H9 (cell line): ENCODE results near the gene MACC1. TPM values are rescaled to one million over a fixed set of nuclear protein-coding genes. Genes with fewer than 3 reads are reported as not detected.

Experiments
- DNase-seq: peaks from one replicate; pipeline ENCODE4 v3.0.0-alpha.2; 2017
- H2AFZ ChIP-seq: one replicate; pipeline ENCODE4 v1.6.1; 2013; ENCODE audit warnings: mild to moderate bottlenecking, low read length, control low read depth, moderate library complexity
- H2AK5ac ChIP-seq: 2 replicates; pipeline ENCODE4 v1.6.1; 2013; ENCODE audit warnings: low read length, control low read depth, mixed read lengths; ENCODE audit not compliant: insufficient read length
- H2BK120ac ChIP-seq: one replicate; pipeline ENCODE4 v1.6.1; 2013; ENCODE audit warnings: low read depth, mild to moderate bottlenecking, low read length, control low read depth, inconsistent platforms; ENCODE audit not compliant: poor library complexity, severe bottlenecking
- H2BK12ac ChIP-seq: 2 replicates; pipeline ENCODE4 v1.6.1; 2013; ENCODE audit warnings: low read length, control low read depth, mixed read lengths, low read depth; ENCODE audit not compliant: insufficient read length
- H2BK15ac ChIP-seq: 2 replicates; pipeline ENCODE4 v1.6.1; 2013; ENCODE audit warnings: low read depth, low read length, control low read depth
- H2BK20ac ChIP-seq: one replicate; pipeline ENCODE4 v1.6.1; 2013; ENCODE audit warnings: low read depth, mild to moderate bottlenecking, low read length, control low read depth, inconsistent platforms; ENCODE audit not compliant: poor library complexity, severe bottlenecking
- H2BK5ac ChIP-seq: 2 replicates; pipeline ENCODE4 v1.6.1; 2013; ENCODE audit warnings: low read length, control low read depth, mixed read lengths; ENCODE audit not compliant: insufficient read length
- H3K14ac ChIP-seq: 2 replicates; pipeline ENCODE4 v1.6.1; 2013; ENCODE audit warnings: low read length, control low read depth; ENCODE audit not compliant: insufficient read depth
- H3K18ac ChIP-seq: 2 replicates; pipeline ENCODE4 v1.6.1; 2013; ENCODE audit warnings: low read depth, mild to moderate bottlenecking, mixed read lengths, low read length, control low read depth; ENCODE audit not compliant: insufficient read length
- H3K23ac ChIP-seq: 2 replicates; pipeline ENCODE4 v1.6.1; 2013; ENCODE audit warnings: low read length, control low read depth, mixed read lengths, low read depth; ENCODE audit not compliant: insufficient read length
- H3K23me2 ChIP-seq: 2 replicates; pipeline ENCODE4 v1.6.1; 2013; ENCODE audit warnings: low read depth, mild to moderate bottlenecking, mixed read lengths, low read length, control low read depth; ENCODE audit not compliant: insufficient read length, poor library complexity, severe bottlenecking
- H3K27ac ChIP-seq: 2 replicates; pipeline ENCODE4 v1.5.1; 2013; ENCODE audit warnings: low read length, control low read depth, mixed read lengths, low read depth; ENCODE audit not compliant: insufficient read length
- H3K27me3 ChIP-seq: 2 replicates; pipeline ENCODE4 v1.6.1; 2013; ENCODE audit warnings: low read length, control low read depth, inconsistent platforms; ENCODE audit not compliant: insufficient read depth
- H3K4ac ChIP-seq: 2 replicates; pipeline ENCODE4 v1.6.1; 2013; ENCODE audit warnings: low read depth, mild to moderate bottlenecking, control low read depth, inconsistent platforms, low read length, moderate library complexity
- H3K4me1 ChIP-seq: 2 replicates; pipeline ENCODE4 v1.6.1; 2013; ENCODE audit warnings: low read length, control low read depth, inconsistent platforms; ENCODE audit not compliant: insufficient read depth
- H3K4me2 ChIP-seq: 2 replicates; pipeline ENCODE4 v1.6.1; 2013; ENCODE audit warnings: low read length, control low read depth, mixed read lengths; ENCODE audit not compliant: insufficient read length, insufficient read depth
- H3K56ac ChIP-seq: 2 replicates; pipeline ENCODE4 v1.6.1; 2013; ENCODE audit warnings: low read depth, mild to moderate bottlenecking, mixed read lengths, low read length, control low read depth; ENCODE audit not compliant: insufficient read length
- H3K79me1 ChIP-seq: 2 replicates; pipeline ENCODE4 v1.6.1; 2013; ENCODE audit warnings: low read depth, mild to moderate bottlenecking, moderate library complexity, low read length, control low read depth, inconsistent platforms; ENCODE audit not compliant: insufficient read depth, poor library complexity, severe bottlenecking
- H3K79me2 ChIP-seq: 2 replicates; pipeline ENCODE4 v1.6.1; 2013; ENCODE audit warnings: low read length, control low read depth, inconsistent platforms; ENCODE audit not compliant: insufficient read depth
- H3K9ac ChIP-seq: 2 replicates; pipeline ENCODE4 v1.6.1; 2013; ENCODE audit warnings: low read length, control low read depth, mixed read lengths; ENCODE audit not compliant: insufficient read length; ENCODE audit errors: extremely low read depth
- H3K9me3 ChIP-seq: one replicate; pipeline ENCODE4 v1.6.1; 2013; ENCODE audit warnings: low read depth, low read length, inconsistent platforms; ENCODE audit not compliant: control insufficient read depth
- H3T11ph ChIP-seq: one replicate; pipeline ENCODE4 v1.6.1; 2013; ENCODE audit warnings: mild to moderate bottlenecking, low read length, control low read depth, inconsistent platforms
- H4K20me1 ChIP-seq: one replicate; pipeline ENCODE4 v1.6.1; 2013; ENCODE audit not compliant: control insufficient read depth, insufficient read length, insufficient read depth
- H4K5ac ChIP-seq: 2 replicates; pipeline ENCODE4 v1.6.1; 2013; ENCODE audit warnings: low read depth, mild to moderate bottlenecking, mixed read lengths, low read length, control low read depth; ENCODE audit not compliant: insufficient read length
- H4K8ac ChIP-seq: replicated peaks from 2 replicates; pipeline ENCODE4 v1.6.1; 2013; ENCODE audit warnings: low read length, control low read depth, mixed read lengths, low read depth; ENCODE audit not compliant: insufficient read length
- H4K91ac ChIP-seq: 2 replicates; pipeline ENCODE4 v1.6.1; 2013; ENCODE audit warnings: low read depth, mild to moderate bottlenecking, moderate library complexity, mixed read lengths, low read length, control low read depth; ENCODE audit not compliant: insufficient read length
- H3K27ac Mint-ChIP-seq, 3 experiments: 2 replicates in 2 of 3; 3 replicates in 1 of 3; pipeline ENCODE4 v1.8.0; 2020 to 2021; ENCODE audit warnings: mixed read lengths in 3 of 3, mild to moderate bottlenecking in 1 of 3, moderate library complexity in 1 of 3
- H3K27me3 Mint-ChIP-seq: 2 replicates; pipeline ENCODE4 v1.8.0; 2021; ENCODE audit warnings: low read depth, mild to moderate bottlenecking, moderate library complexity, mixed read lengths
- H3K36me3 Mint-ChIP-seq, 3 experiments: 2 replicates in 2 of 3; 3 replicates in 1 of 3; pipeline ENCODE4 v1.8.0; 2020 to 2021; ENCODE audit warnings: low read depth in 3 of 3, mixed read lengths in 3 of 3; ENCODE audit not compliant: insufficient read depth in 1 of 3
- H3K4me1 Mint-ChIP-seq, 2 experiments: 2 replicates each; pipeline ENCODE4 v1.8.0; 2020; ENCODE audit warnings: mixed read lengths in 2 of 2
- H3K4me3 Mint-ChIP-seq, 2 experiments: 2 replicates in 1 of 2; 3 replicates in 1 of 2; pipeline ENCODE4 v1.8.0; 2020 to 2021; ENCODE audit warnings: mild to moderate bottlenecking in 2 of 2, mixed read lengths in 2 of 2, moderate library complexity in 1 of 2
- H3K9me3 Mint-ChIP-seq, 2 experiments: 2 replicates in 1 of 2; 3 replicates in 1 of 2; pipeline ENCODE4 v1.8.0; 2020; ENCODE audit warnings: mild to moderate bottlenecking in 2 of 2, mixed read lengths in 2 of 2, moderate library complexity in 1 of 2
- WGBS: extraction: QIAGEN DNeasy Blood & Tissue Kit; methylation state at CpG from one replicate; pipeline ENCODE4 v1.1.7; 2013; ENCODE audit warnings: missing lambda C conversion rate, low lambda C conversion rate, mixed read lengths; ENCODE audit not compliant: insufficient read length; ENCODE audit errors: extremely low coverage; 5-methylcytosine and 5-hydroxymethylcytosine counted together
- total RNA-seq: library from RNA; stranded (reverse); gene quantifications from 2 replicates; pipeline ENCODE4 v1.2.1, GENCODE V29; 2021
- TF ChIP-seq, protein P1 (sequence below): fragments of 200-600 bp; sonication (generic); conservative IDR thresholded peaks from 3 replicates; pipeline ENCODE4 v1.8.0; 2021; ENCODE audit warnings: antibody characterized with exemption, mild to moderate bottlenecking

MACC1 gene
- total RNA-seq, 1 experiment from 2014 or later, result 11.0 TPM

- Histone ChIP-seq H4K20me1 (no peaks in the 10 kb centered on the region), H2BK12ac (no peak overlapping the region), H3K9ac (no peak overlapping the region), H3K79me1 (no peaks in the 10 kb centered on the region), H3K79me2 (no peaks in the 10 kb centered on the region), H2AFZ (no peak overlapping the region), H3K18ac (no peak overlapping the region), H3K4me1 (no peaks in the 10 kb centered on the region), H2BK15ac (no peak overlapping the region), H2BK5ac (no peak overlapping the region), H3K56ac (no peak overlapping the region), H3K23ac (no peak overlapping the region), H3K4ac (no peak overlapping the region), H3K27me3 (no peaks in the 10 kb centered on the region), H4K91ac (no peak overlapping the region), H3K27ac (no peak overlapping the region), H2AK5ac (no peak overlapping the region), H2BK120ac (no peak overlapping the region), H3T11ph (no peak overlapping the region), H4K8ac (no peak overlapping the region), H3K14ac (no peak overlapping the region), H3K23me2 (no peaks in the 10 kb centered on the region), H3K4me2 (no peak overlapping the region), H3K9me3 (no peaks in the 10 kb centered on the region), H4K5ac (no peak overlapping the region), H2BK20ac (no peak overlapping the region)
- Mint-ChIP-seq H3K4me1 (peaks cover 0 to 6% of the 10 kb centered on the region in 2 experiments; a peak in 1 of 4 replicates), H3K9me3 (no peaks in the 10 kb centered on the region), H3K36me3 (peaks cover 0 to 6% (median 5%) of the 10 kb centered on the region in 3 experiments; a peak in 6 of 7 replicates), H3K27me3 (no peaks in the 10 kb centered on the region), H3K4me3 (no peak overlapping the region), H3K27ac (no peak overlapping the region)
- WGBS, result no CpG with 5 or more reads among the region's 2 CpGs
- DNase-seq, result no peak
- TF ChIP-seq, protein P1, sequence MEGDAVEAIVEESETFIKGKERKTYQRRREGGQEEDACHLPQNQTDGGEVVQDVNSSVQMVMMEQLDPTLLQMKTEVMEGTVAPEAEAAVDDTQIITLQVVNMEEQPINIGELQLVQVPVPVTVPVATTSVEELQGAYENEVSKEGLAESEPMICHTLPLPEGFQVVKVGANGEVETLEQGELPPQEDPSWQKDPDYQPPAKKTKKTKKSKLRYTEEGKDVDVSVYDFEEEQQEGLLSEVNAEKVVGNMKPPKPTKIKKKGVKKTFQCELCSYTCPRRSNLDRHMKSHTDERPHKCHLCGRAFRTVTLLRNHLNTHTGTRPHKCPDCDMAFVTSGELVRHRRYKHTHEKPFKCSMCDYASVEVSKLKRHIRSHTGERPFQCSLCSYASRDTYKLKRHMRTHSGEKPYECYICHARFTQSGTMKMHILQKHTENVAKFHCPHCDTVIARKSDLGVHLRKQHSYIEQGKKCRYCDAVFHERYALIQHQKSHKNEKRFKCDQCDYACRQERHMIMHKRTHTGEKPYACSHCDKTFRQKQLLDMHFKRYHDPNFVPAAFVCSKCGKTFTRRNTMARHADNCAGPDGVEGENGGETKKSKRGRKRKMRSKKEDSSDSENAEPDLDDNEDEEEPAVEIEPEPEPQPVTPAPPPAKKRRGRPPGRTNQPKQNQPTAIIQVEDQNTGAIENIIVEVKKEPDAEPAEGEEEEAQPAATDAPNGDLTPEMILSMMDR, result no peak
Measured at GRCh38 chr7:20153567-20153966, 63.6 kb downstream of the MACC1 start.
